ENCODE data around the gene TRIM62.

Gene TRIM62

GRCh38 chr1:33180226-33180910 lies 1.5 kb downstream of the TRIM62 start:
- peak; percentile 76 for DNase-seq (ENCODE audit: low read depth)

GRCh38 chr1:33178836-33179439 lies 2.9 kb downstream of the TRIM62 start:
- no peak for DNase-seq (ENCODE audit: low read depth)

DNA sequence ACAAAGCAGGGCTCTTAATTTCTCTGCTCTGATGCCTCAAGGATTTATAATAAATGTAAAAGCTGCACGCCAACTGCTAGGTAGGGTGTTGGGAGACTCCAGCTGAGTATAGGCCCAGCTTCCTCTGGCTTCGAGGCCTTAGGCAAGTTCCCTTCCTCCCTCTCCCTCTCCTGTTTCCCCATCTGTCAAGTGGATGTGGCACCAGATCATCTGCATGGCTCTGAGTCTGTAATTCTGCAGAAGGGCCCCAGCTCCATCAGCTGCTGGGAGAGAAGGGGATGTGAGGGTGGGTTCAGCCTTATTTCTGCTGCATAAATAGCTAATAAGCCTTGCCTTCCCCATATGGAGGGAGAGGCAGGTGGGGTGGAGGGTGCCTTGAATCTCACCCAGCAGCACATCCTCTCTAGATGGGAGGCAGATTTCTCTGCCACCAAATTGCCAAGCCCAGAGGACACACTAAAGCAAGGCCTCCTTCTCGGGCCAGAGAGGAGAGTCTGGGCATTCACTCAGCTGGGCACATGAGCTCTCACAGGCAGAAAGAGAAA lies 3.8 kb downstream of the TRIM62 start:
- no peak for DNase-seq (ENCODE audit: low read depth)

GRCh38 chr1:33176887-33177286 lies 5.0 kb downstream of the TRIM62 start:
- no peak for DNase-seq (ENCODE audit: low read depth)

DNA sequence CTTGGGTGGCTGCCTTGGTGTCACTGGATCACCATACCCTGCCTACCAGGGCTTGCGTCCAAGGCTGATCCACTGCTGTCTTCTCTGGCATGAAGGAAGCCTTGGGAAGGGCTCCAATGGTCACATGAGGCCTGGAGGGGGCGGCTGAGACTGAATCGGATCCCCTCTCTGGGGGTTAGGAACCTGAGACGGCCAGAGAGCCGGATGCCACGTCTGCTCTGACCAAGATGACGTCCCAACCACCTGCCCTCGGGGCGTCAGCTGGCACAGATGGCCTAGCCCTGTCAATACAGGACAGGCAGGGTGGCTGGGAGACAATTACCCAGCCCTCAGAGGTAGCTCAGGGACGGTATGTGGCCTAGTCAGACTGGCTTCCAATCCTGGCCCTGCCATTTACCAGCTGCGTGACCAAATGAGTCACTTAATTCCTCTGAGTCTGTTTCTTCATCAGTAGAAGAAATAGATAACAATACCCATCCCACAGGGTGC lies 5.4 kb downstream of the TRIM62 start:
- no peak for DNase-seq (ENCODE audit: low read depth)

GRCh38 chr1:33175865-33176264 lies 6.0 kb downstream of the TRIM62 start:
- DNase-seq (ENCODE audit: low read depth), result no peak

DNA sequence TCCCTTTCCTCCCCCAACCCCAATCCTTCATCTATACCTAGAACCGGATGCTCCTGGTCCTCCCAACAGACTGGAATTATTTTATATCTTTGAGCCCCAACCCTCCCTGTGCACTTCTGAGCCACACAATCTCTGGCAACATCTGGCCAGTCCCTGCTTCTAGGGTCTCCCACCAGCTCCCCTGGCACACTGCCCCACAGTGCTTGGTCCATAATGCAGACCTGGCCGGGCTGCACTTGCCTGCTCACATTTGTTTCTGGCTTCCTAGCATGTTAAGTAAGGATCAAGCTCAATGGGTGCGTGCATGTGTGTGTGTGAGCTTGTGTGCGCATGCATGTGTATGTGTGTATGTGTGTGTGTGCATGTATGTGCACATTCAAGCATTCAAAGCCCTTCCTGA lies 8.8 kb downstream of the TRIM62 start:
- no peak for DNase-seq (ENCODE audit: low read depth)

DNA sequence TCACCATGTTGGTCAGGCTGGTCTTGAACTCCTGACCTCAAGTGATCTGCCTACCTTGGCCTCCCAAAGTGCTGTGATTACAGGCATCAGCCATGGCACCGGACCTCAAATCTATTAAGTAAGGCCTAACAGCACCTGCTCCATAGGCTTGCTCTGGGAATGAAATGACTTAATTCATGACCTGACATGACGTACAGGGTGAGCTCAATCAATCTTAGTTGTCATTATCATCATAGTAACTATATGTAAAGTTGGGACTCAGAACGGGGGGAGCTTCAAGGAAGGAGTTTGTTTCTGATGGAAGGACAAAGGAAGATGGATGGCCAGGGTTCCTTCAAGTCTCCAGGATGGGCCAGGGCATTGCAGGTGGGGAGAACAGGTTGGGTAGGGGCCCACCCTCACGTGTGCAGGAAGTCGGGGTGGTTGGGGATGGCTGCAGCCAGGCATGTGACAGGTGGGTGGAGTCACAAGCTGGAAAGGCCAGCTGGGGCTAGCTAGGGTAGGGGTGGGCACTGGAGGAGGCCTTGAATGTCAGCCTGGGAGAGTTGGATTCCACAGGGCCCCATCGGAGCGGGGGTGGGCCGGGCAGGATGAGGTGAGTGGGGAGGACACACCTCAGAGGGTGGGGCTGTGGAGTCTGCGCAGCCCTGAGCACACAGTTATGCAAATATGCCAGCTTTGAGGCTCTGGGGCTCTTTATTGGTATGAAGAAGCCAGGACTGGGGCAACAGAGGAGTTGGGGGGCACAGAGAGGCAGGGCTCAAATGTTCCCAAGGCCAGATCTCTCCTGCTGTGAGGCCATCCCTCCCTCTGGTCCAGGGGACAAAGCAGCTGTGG lies 9.6 kb downstream of the TRIM62 start:
- DNase-seq (ENCODE audit: low read depth), result no peak

DNA sequence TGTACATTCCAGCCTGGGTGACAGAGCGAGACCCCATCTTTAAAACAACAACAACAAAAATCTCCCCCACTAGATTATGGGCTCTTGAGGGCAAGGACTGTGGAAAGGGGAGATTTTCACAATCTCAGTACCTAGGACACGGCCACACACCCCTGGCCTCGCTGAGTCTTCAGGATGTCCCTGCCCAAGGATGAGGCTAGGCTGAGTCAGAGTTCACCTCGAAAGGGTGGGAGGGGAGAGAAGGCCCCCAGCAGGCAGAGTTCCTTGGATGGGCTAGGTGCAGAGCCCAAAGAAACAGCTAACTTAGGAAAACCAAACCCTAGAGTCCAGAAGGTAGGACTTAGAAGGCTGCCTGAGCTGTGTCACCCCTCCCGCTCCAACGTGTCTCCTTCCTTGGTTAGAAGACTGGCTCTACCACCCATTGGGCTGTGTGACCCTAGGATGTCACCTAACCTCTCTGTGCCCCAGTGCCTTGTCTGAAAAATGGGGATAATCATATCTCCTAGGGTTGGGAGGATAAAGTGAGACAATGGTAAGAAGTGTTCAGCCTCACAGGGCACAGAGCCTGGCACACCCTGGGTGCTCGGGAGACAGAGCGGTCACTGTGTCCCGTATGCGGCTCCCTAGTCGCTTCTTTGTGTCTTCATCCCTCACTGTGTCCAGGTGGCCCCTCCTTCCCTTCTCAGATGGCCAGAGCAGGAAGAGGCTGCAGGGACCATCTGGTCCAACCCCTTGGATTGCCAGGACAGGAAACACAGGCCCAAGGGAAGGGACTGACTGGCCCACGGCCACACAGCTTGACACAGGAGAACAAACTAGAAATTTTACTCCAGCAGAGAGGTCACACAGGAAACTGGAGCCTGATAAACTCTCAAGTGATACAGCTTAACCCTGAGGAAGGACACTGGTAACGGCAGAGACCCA lies 11.2 kb downstream of the TRIM62 start:
- no peak for DNase-seq (ENCODE audit: low read depth)

DNA sequence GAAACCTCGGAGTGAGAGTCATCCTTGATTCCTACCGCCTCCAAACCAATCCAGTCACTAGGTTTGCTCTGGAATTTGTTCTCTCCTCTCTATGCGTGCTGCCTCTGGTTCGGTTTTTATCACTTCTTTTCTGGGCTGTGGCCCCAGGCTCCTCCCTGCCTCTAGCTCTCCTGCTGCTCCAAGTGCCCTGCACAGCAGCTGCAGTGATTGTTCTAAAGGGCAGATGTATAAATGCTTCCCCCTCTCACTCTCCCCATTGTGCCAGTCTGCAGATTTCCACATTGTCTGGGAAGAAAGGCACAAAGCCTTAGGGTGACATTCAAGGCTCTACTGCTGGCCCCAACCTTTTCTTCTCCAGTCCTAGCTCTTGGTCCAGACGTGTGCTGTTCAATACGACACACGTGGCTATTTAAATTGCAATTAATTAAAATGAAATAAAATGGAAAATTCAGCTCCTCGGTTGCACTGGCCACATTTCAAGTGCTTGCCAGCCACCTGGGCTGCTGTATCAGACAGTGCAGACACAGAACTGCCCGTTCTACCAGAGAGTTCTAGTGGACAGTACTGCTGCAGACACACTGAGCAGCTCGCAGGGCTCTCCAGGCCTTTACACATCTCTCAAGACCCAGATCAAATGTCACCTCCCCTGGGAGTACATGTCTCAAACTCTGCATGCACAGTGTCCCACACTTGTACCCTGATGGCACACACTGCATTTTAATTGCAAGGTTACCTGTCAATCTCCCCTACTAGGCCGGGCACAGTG lies 12.4 kb downstream of the TRIM62 start:
- no peak for DNase-seq (ENCODE audit: low read depth)

- no peak for DNase-seq (ENCODE audit: low read depth)
Measured at GRCh38 chr1:33168556-33169289, 13.1 kb downstream of the TRIM62 start.

DNA sequence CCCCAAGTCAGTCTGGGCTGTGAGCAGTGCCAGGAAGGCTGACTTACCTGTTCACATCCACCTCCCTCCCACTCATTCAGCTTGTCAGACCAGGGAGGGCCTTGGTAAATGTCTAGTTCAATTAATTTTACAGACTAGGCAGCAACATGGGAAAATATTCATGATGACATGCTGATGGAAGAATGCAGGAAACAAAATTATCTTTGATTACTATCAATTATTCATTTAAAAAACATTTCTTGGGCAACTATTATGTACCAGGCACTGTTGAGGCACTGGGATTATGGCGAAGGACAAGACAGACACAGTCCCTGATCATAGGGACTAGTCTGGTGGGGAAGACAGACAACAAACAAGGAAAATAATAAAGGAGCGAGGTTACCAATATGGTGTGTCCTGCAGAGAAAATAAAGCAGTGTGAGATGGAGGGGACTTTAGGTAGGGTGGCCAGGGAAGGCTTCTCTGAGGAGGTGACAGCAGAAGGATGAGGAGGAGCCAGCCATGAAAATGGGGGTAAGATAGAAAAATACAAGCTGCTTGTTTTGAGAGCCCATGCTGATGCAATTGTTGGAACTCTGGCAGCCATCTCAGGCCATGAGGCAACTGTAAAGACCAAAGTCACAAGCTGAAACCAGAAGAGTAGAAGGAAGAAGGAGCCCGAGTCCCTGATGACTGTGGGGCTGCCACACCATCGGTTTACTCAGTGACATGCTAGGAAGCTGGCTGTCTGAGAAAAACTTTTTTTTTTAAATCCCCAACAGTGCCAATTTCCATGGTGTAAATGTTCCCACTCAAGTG lies 14.0 kb downstream of the TRIM62 start:
- DNase-seq (ENCODE audit: low read depth), result no peak

DNA sequence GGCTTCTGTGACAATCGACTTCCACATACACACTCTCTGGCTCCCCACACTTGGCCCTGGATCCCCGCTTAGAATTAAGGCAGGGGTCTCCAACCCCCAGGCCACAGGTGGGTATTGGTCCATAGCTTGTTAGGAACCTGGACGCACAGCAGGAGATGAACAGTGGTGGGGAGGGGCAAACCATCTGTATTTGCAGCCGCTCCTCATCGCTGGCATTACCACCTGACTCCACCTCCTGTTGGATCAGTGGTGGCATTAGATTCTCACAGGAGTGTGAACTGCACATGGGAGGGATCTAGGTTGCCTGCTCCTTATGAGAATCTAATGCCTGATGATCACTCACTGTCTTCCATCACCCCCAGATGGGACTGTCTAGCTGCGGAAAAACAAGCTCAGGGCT lies 16.0 kb downstream of the TRIM62 start:
- no peak for DNase-seq (ENCODE audit: low read depth)

DNA sequence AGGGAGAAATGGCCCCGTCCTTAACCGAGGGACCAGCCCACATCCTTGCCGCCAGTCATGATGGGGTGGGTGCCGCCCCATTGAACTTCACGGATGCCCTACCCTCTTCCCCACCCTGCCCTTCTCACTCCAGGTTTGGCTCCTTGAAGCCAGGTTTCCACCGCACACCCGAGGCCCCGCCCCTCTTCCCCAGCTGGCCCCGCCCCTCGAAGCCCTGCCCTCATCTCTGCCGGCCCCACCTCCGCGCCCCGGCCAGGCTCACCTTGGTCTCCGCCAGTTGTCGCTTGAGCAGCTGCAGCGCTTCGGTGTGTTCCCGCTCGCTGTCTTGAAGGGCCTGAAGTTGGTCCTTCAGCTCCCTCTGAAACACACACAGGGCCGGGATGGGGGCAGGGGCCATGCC lies 16.6 kb downstream of the TRIM62 start:
- no peak for DNase-seq (ENCODE audit: low read depth)

- DNase-seq (ENCODE audit: low read depth), result no peak
Measured at GRCh38 chr1:33163621-33164519, 18.0 kb downstream of the TRIM62 start.

DNA sequence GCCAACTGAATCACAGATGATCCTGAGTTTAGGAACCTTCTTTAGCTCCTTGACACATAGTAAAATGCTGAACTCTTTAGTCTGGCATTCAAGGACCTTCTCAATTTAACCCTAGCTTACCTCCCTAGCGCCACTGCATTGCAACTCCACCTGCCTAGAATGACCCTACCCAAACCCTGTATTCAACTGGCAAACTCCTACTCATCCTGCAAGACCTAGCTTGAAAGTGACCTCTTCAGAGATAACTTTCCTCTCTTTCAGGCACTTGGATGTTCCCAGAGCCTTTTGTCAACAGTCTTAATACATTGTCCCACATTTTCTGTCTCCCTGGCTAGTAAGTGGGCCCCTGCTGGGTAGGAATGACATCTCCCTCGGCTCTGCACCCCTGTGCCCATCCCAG lies 19.7 kb downstream of the TRIM62 start:
- DNase-seq (ENCODE audit: low read depth), result no peak

DNA sequence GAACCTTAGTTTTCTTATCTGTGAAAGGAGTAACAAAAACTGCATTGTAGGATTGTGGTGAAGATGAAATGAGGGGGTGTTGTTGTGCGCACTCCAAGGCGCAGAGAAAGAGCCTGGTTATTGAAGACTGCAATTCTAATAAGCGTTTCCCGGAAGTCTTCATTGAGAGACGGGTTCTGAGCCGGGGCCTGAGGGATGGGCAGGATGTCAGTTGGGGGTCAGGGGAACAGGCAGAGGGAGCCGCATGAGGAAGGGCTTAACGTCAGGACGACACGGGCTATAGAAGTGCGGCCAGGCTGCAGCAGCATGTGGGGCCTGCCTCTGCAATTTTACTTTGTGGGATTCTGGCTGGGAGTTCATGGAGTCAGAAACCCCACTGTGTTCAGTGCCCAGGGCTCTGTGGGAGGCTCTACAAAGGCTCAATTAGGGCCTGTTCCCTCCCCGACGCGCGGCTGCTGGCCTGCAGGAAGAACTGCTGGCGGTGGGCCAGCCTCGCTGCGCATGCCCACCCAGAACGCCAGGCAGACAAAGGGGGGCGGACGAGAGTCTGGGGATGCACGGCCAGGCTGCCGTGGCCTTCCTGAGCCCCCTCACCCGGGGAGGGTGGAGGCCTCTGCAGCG lies 20.7 kb downstream of the TRIM62 start:
- no peak for DNase-seq (ENCODE audit: low read depth)

GRCh38 chr1:33159577-33159976 lies 22.3 kb downstream of the TRIM62 start:
- DNase-seq (ENCODE audit: low read depth), result no peak
